HCT116 (cell line): Measurements from ENCODE around the gene AP3D1. TPM values are rescaled to one million over a fixed set of nuclear protein-coding genes. Genes with fewer than 3 reads are reported as not detected.

ENCODE experiments used
- ATAC-seq: fragments of 200-7000 bp; cut with Tn5 transposase; 2 replicates; pipeline ENCODE4 v1.9.1; 2020; ENCODE audit warnings: mild to moderate bottlenecking, moderate library complexity
- BruUV-seq: library from RNA; stranded (reverse); fragments of 400-500 nt; replicated peaks from 2 replicates; lab custom pipeline; 2021; lab: Mats Ljungman, UMichigan
- CTCF ChIA-PET: fragments of 300-600 bp; sonication (Branson Sonifier 250); formaldehyde crosslinking; loops from one replicate; lab custom pipeline; 2021; ENCODE audit warnings: antibody characterized with exemption; lab: Charles Lee
- POLR2A ChIA-PET: fragments of 300-600, 350-600 bp; sonication (Branson Sonifier 250); formaldehyde crosslinking; loops from one replicate; lab custom pipeline; 2021; ENCODE audit warnings: antibody characterized with exemption; lab: Charles Lee
- RAD21 ChIA-PET, 2 experiments: fragments of 300-600 bp; sonication (Branson Sonifier 250); formaldehyde crosslinking; loops; one replicate each; lab custom pipeline; 2023; ENCODE audit warnings: low total read pairs in 2 of 2; ENCODE audit not compliant: uncharacterized antibody in 2 of 2, unreplicated experiment in 2 of 2, low non-redundant PET in 1 of 2; lab: Charles Lee
- DNase-seq: peaks from one replicate; pipeline ENCODE4 v3.0.0-alpha.2; 2010; ENCODE audit warnings: low read depth, low spot score
- H2AFZ ChIP-seq: fragments of 200-600 bp; shearing (Covaris generic), sonication (generic); 2 replicates; pipeline ENCODE4 v1.6.1; 2017; ENCODE audit warnings: low read depth, mixed run types, mixed read lengths, antibody characterized with exemption, low read length; ENCODE audit not compliant: poor library complexity, severe bottlenecking
- H3K27ac ChIP-seq: 2 replicates; pipeline ENCODE4 v1.5.1; 2012; ENCODE audit warnings: low read depth, low read length
- H3K27me3 ChIP-seq: fragments of 200-600 bp; sonication (generic); 2 replicates; pipeline ENCODE4 v1.6.1; 2016; ENCODE audit warnings: mixed run types, low read length, mixed read lengths; ENCODE audit not compliant: insufficient read depth
- H3K36me3 ChIP-seq, 2 experiments: fragments of 200-500 bp in 1 of 2; fragments of 200-600 bp in 1 of 2; sonication (Bioruptor generic) in 1 of 2; sonication (generic) in 1 of 2; 2 replicates each; pipeline versions ENCODE4 v1.5.1 to v1.6.1; 2014 to 2016; ENCODE audit warnings: low read length in 2 of 2, inconsistent platforms in 1 of 2, mixed read lengths in 1 of 2, mixed run types in 1 of 2; ENCODE audit not compliant: insufficient read depth in 2 of 2, control insufficient read depth in 1 of 2
- H3K4me1 ChIP-seq, 2 experiments: fragments of 200-600 bp in 1 of 2; sonication (generic) in 1 of 2; 2 replicates each; pipeline versions ENCODE4 v1.5.1 to v1.6.1; 2012 to 2017; ENCODE audit warnings: low read length in 2 of 2, inconsistent platforms in 1 of 2, mild to moderate bottlenecking in 1 of 2, mixed read lengths in 1 of 2, mixed run types in 1 of 2, moderate library complexity in 1 of 2; ENCODE audit not compliant: insufficient read depth in 2 of 2, control insufficient read depth in 1 of 2
- H3K4me2 ChIP-seq: fragments of 200-600 bp; sonication (generic); 2 replicates; pipeline ENCODE4 v1.6.1; 2017; ENCODE audit warnings: mixed run types, low read length, mixed read lengths
- H3K4me3 ChIP-seq, 2 experiments: fragments of 200-600 bp in 1 of 2; sonication (generic) in 1 of 2; replicated peaks in 1 of 2; 2 replicates each; pipeline ENCODE4 v1.5.1; 2011 to 2016; ENCODE audit warnings: low read length in 2 of 2, control low read depth in 1 of 2, low read depth in 1 of 2, mild to moderate bottlenecking in 1 of 2, mixed read lengths in 1 of 2, mixed run types in 1 of 2
- H3K79me2 ChIP-seq: fragments of 200-600 bp; sonication (generic); 2 replicates; pipeline ENCODE4 v1.6.1; 2017; ENCODE audit warnings: mild to moderate bottlenecking, mixed run types, low read length, moderate library complexity, mixed read lengths; ENCODE audit not compliant: insufficient read depth
- H3K9ac ChIP-seq: fragments of 200-600 bp; sonication (generic); 2 replicates; pipeline ENCODE4 v1.6.1; 2016; ENCODE audit warnings: low read length, mixed read lengths
- H3K9me2 ChIP-seq: fragments of 200-600 bp; sonication (generic), shearing (Covaris generic); 2 replicates; pipeline ENCODE4 v1.6.1; 2017; ENCODE audit warnings: mixed run types, mild to moderate bottlenecking, moderate library complexity; ENCODE audit not compliant: insufficient read depth
- H3K9me3 ChIP-seq, 2 experiments: fragments of 200-500 bp in 1 of 2; fragments of 200-600 bp in 1 of 2; sonication (Bioruptor generic) in 1 of 2; sonication (generic) in 1 of 2; 2 replicates each; pipeline ENCODE4 v1.6.1; 2014 to 2017; ENCODE audit warnings: low read length in 2 of 2, mixed read lengths in 2 of 2, inconsistent platforms in 1 of 2, low read depth in 1 of 2, mild to moderate bottlenecking in 1 of 2, mixed run types in 1 of 2, moderate library complexity in 1 of 2; ENCODE audit not compliant: control insufficient read depth in 1 of 2, insufficient read depth in 1 of 2
- H4K20me1 ChIP-seq: fragments of 200-600 bp; sonication (generic), shearing (Covaris generic); 2 replicates; pipeline ENCODE4 v1.6.1; 2017; ENCODE audit warnings: mixed run types, mild to moderate bottlenecking, moderate library complexity; ENCODE audit not compliant: insufficient read depth
- ATF3 ChIP-seq: IDR thresholded peaks from 2 replicates; pipeline ENCODE4 v1.6.1; 2012
- EGR1 ChIP-seq: IDR thresholded peaks from 2 replicates; pipeline ENCODE4 v1.6.1; 2012; ENCODE audit warnings: low read depth
- ELF1 ChIP-seq: IDR thresholded peaks from 2 replicates; pipeline ENCODE4 v1.6.1; 2012; ENCODE audit warnings: low read depth, borderline replicate concordance
- EZH2 ChIP-seq: fragments of 200-600 bp; sonication (generic); IDR thresholded peaks from 2 replicates; pipeline ENCODE4 v1.6.1; 2017; ENCODE audit warnings: antibody characterized with exemption, mixed run types
- FOSL1 ChIP-seq: IDR thresholded peaks from 2 replicates; pipeline ENCODE4 v1.6.1; 2012; ENCODE audit warnings: low read depth
- JUND ChIP-seq: IDR thresholded peaks from 2 replicates; pipeline ENCODE4 v1.6.1; 2012
- RAD21 ChIP-seq: IDR thresholded peaks from 2 replicates; pipeline ENCODE4 v1.6.1; 2012; ENCODE audit warnings: low read depth, mild to moderate bottlenecking
- intact Hi-C: fragments of 100-400 bp; cut with micrococcal nuclease; formaldehyde crosslinking; loops from 2 replicates; pipeline ENCODE4 v1.10.0; 2022
- total RNA-seq: library from RNA; stranded (reverse); gene quantifications from one replicate; pipeline ENCODE4 v1.2.1, GENCODE V29; 2021; ENCODE audit not compliant: unreplicated experiment
- TF ChIP-seq, protein P1 (sequence below): IDR thresholded peaks from 2 replicates; pipeline ENCODE4 v1.6.1; 2011; ENCODE audit warnings: mild to moderate bottlenecking, low read length, moderate library complexity; ENCODE audit not compliant: insufficient replicate concordance; ENCODE audit errors: extremely low read depth
- TF ChIP-seq, protein P2 (sequence below): IDR thresholded peaks from 2 replicates; pipeline ENCODE4 v1.6.1; 2012; ENCODE audit warnings: low read depth

AP3D1 gene
- total RNA-seq, 1 experiment from 2014 or later = 137 TPM

GRCh38 chr19:2167896-2168618 is 16.7 kb upstream of the AP3D1 start:
- Histone ChIP-seq H3K9me2 (no peaks in the 10 kb centered on the region), H3K27me3 (no peaks in the 10 kb centered on the region), H3K4me1 (peaks cover 55 to 70% of the 10 kb centered on the region in 2 experiments), H3K27ac (peak overlapping the region; percentile 99), H3K79me2 (peaks cover 89% of the 10 kb centered on the region), H3K9ac (peak overlapping the region; percentile 99), H3K36me3 (peaks cover 0 to 8% of the 10 kb centered on the region in 2 experiments; a peak in 1 of 4 replicates), H4K20me1 (peaks cover 14% of the 10 kb centered on the region; the same call in 1 of the 2 replicates), H3K4me3 (peak overlapping the region; percentile 34 to 53)
- no peak for ATAC-seq
- intact Hi-C loops = loop anchor here (5.0 to 10.0 kb wide), 2 partner anchors 99 to 297 kb away; no protein-coding TSS in a partner anchor
- RAD21 ChIA-PET = no interaction called here
- TF ChIP-seq EGR1 = 0 out of 2 replicates have a peak, but pooled peaks have one; percentile 1
- no peak for TF ChIP-seq JUND
- TF ChIP-seq, all 23 proteins: peak for 1
- DNase-seq = no peak
- BruUV-seq = TSS peak; percentile 96
- Histone ChIP-seq H3K9me3 (no peaks in the 10 kb centered on the region), H2AFZ (no peak overlapping the region), H3K4me2 (peak overlapping the region; percentile 89)
- CTCF ChIA-PET = no interaction called here
- POLR2A ChIA-PET = interaction anchor here (1.2 kb wide), 1 partner anchor 16 kb away, joined by 5 read pairs; the partner anchor contains the start of gene AP3D1

- peak overlapping the region; percentile 1 to 53; a peak in 3 of 4 replicates for H3K4me3 ChIP-seq
- peaks cover 79% of the 10 kb centered on the region for H3K79me2 ChIP-seq
- ChIA-PET POLR2A (interaction anchor here (1.2 kb wide), 1 partner anchor 15 kb away, joined by 5 read pairs; the partner anchor contains the start of gene AP3D1), CTCF (no interaction called here), RAD21 (no interaction called here)
- ATAC-seq (0 out of 2 replicates have a peak, but pooled peaks have one; percentile 4), DNase-seq (no peak)
- peak overlapping the region; percentile 99 for H3K9ac ChIP-seq
- intact Hi-C loops = loop anchor here (5.0 to 10.0 kb wide), 2 partner anchors 100 to 298 kb away; no protein-coding TSS in a partner anchor
- peaks cover 0 to 8% of the 10 kb centered on the region in 2 experiments; a peak in 1 of 4 replicates for H3K36me3 ChIP-seq
- peak overlapping the region; percentile 99 for H3K27ac ChIP-seq
- H3K9me3 ChIP-seq = no peaks in the 10 kb centered on the region
- H3K4me1 ChIP-seq = peaks cover 64 to 79% of the 10 kb centered on the region in 2 experiments
- H4K20me1 ChIP-seq = peaks cover 14% of the 10 kb centered on the region; the same call in 1 of the 2 replicates
- H3K9me2 ChIP-seq = no peaks in the 10 kb centered on the region
- peak overlapping the region; percentile 89 for H3K4me2 ChIP-seq
- H2AFZ ChIP-seq = no peak overlapping the region
- BruUV-seq = no TSS peak
- H3K27me3 ChIP-seq = no peaks in the 10 kb centered on the region
- no peak for TF ChIP-seq ATF3
- TF ChIP-seq ELF1 = no peak
- no peak for TF ChIP-seq RAD21
- TF ChIP-seq, protein P1, sequence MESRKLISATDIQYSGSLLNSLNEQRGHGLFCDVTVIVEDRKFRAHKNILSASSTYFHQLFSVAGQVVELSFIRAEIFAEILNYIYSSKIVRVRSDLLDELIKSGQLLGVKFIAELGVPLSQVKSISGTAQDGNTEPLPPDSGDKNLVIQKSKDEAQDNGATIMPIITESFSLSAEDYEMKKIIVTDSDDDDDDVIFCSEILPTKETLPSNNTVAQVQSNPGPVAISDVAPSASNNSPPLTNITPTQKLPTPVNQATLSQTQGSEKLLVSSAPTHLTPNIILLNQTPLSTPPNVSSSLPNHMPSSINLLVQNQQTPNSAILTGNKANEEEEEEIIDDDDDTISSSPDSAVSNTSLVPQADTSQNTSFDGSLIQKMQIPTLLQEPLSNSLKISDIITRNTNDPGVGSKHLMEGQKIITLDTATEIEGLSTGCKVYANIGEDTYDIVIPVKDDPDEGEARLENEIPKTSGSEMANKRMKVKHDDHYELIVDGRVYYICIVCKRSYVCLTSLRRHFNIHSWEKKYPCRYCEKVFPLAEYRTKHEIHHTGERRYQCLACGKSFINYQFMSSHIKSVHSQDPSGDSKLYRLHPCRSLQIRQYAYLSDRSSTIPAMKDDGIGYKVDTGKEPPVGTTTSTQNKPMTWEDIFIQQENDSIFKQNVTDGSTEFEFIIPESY = no peak
- TF ChIP-seq EZH2 = no peak
- TF ChIP-seq FOSL1 = no peak
- TF ChIP-seq, protein P2, sequence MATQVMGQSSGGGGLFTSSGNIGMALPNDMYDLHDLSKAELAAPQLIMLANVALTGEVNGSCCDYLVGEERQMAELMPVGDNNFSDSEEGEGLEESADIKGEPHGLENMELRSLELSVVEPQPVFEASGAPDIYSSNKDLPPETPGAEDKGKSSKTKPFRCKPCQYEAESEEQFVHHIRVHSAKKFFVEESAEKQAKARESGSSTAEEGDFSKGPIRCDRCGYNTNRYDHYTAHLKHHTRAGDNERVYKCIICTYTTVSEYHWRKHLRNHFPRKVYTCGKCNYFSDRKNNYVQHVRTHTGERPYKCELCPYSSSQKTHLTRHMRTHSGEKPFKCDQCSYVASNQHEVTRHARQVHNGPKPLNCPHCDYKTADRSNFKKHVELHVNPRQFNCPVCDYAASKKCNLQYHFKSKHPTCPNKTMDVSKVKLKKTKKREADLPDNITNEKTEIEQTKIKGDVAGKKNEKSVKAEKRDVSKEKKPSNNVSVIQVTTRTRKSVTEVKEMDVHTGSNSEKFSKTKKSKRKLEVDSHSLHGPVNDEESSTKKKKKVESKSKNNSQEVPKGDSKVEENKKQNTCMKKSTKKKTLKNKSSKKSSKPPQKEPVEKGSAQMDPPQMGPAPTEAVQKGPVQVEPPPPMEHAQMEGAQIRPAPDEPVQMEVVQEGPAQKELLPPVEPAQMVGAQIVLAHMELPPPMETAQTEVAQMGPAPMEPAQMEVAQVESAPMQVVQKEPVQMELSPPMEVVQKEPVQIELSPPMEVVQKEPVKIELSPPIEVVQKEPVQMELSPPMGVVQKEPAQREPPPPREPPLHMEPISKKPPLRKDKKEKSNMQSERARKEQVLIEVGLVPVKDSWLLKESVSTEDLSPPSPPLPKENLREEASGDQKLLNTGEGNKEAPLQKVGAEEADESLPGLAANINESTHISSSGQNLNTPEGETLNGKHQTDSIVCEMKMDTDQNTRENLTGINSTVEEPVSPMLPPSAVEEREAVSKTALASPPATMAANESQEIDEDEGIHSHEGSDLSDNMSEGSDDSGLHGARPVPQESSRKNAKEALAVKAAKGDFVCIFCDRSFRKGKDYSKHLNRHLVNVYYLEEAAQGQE = no peak
Observed at GRCh38 chr19:2166741-2167738, 15.7 kb upstream of the AP3D1 start.
